ENCODE results near the gene OR10G7. TPM values are rescaled to one million over a fixed set of nuclear protein-coding genes. Genes with fewer than 3 reads are reported as not detected.
A peak's percentile ranks its signal among the peaks of the same experiment; 100 is the strongest.

The OR10G7 gene
- total RNA-seq (2012; rRNA removed) = not detected in 2 replicates

DNA sequence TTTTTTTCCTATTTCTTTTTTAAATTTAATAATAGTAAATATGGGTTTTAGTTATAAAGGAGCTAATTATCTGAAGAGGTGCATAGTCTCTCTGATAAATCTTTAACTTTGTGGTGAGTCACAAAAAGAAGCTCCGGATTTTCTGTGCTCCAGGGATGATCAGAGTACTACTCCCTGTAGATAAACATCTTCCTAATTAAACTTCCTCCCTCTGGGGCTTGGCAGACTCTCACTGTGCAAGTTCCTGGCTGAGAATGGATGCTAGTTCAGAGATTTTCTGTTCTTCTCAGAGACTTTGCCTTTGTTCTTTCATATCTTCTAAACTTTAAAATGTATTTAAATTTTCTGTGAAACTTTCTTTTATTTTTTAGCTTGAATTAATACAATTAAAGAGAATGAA is at the start of gene OR10G7:
TSS of gene OR10G7 (minus strand) at position 72 of the 400 bp plus-strand sequence. CDS start 2,324 bp downstream, outside the sequence.
- H3K9ac ChIP-seq (ENCODE audit: low read depth, low read length) = no peak within 1 kb of the TSS
- H3K36me3 ChIP-seq (ENCODE audit: insufficient read depth, low read length) = no peaks in the 10 kb centered on the region
- no peaks in the 10 kb centered on the region for H3K9me3 ChIP-seq (replicated peaks; ENCODE audit: low read length)
- no peaks in the 10 kb centered on the region for H3K27me3 ChIP-seq (ENCODE audit: control insufficient read depth, insufficient read depth, low read length)
- H3K4me2 ChIP-seq (ENCODE audit: low read length) = no peak within 1 kb of the TSS
- H3K4me3 ChIP-seq (ENCODE audit: low read length) = no peak within 1 kb of the TSS
- no peaks in the 10 kb centered on the region for H3K4me1 ChIP-seq (ENCODE audit: control insufficient read depth, insufficient read depth, low read length)

GRCh38 chr11:124085997-124086846 is 45.1 kb upstream of the OR10G7 start:
- Histone ChIP-seq H3K36me3 (ENCODE audit: insufficient read depth, low read length) (no peaks in the 10 kb centered on the region), H3K27me3 (ENCODE audit: control insufficient read depth, insufficient read depth, low read length) (no peaks in the 10 kb centered on the region), H3K4me1 (ENCODE audit: control insufficient read depth, insufficient read depth, low read length) (peaks cover 5% of the 10 kb centered on the region), H3K4me3 (ENCODE audit: low read length) (no peak overlapping the region), H3K9me3 (replicated peaks; ENCODE audit: low read length) (no peaks in the 10 kb centered on the region), H3K9ac (ENCODE audit: low read depth, low read length) (no peak overlapping the region), H3K4me2 (ENCODE audit: low read length) (no peak overlapping the region)

DNA sequence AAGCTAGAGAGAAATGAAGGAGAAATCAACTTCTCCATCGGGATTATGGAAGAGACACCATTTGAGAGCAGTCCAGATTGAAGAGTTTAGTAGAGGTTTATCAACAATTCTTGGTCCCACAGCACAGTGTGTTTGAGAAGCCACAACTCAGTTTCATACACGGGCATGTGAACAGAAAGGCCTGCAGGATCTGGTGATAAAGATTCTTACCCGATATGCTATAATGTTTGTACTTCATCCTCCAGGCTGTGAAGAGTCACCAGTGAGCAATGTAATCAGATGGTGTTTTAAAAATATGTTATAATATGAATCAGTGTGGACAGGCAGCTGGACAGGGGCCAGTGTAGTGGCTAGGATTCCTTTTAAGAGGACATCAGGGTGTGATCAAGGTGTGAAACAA is 44.5 kb upstream of the OR10G7 start:
- Histone ChIP-seq H3K4me3 (ENCODE audit: low read length) (no peak overlapping the region), H3K9me3 (replicated peaks; ENCODE audit: low read length) (no peaks in the 10 kb centered on the region), H3K27me3 (ENCODE audit: control insufficient read depth, insufficient read depth, low read length) (no peaks in the 10 kb centered on the region), H3K36me3 (ENCODE audit: insufficient read depth, low read length) (no peaks in the 10 kb centered on the region), H3K4me1 (ENCODE audit: control insufficient read depth, insufficient read depth, low read length) (peaks cover 5% of the 10 kb centered on the region), H3K4me2 (ENCODE audit: low read length) (peak overlapping the region; percentile 42), H3K9ac (ENCODE audit: low read depth, low read length) (no peak overlapping the region)

GRCh38 chr11:124082371-124082770 is 41.2 kb upstream of the OR10G7 start:
- Histone ChIP-seq H3K4me3 (ENCODE audit: low read length) (no peak overlapping the region), H3K4me1 (ENCODE audit: control insufficient read depth, insufficient read depth, low read length) (peaks cover 5% of the 10 kb centered on the region), H3K9me3 (replicated peaks; ENCODE audit: low read length) (no peaks in the 10 kb centered on the region), H3K27me3 (ENCODE audit: control insufficient read depth, insufficient read depth, low read length) (no peaks in the 10 kb centered on the region), H3K36me3 (ENCODE audit: insufficient read depth, low read length) (no peaks in the 10 kb centered on the region), H3K4me2 (ENCODE audit: low read length) (no peak overlapping the region), H3K9ac (ENCODE audit: low read depth, low read length) (no peak overlapping the region)

- no peaks in the 10 kb centered on the region for H3K9me3 ChIP-seq (replicated peaks; ENCODE audit: low read length)
- H3K27me3 ChIP-seq (ENCODE audit: control insufficient read depth, insufficient read depth, low read length) = no peaks in the 10 kb centered on the region
- H3K4me1 ChIP-seq (ENCODE audit: control insufficient read depth, insufficient read depth, low read length) = peaks cover 5% of the 10 kb centered on the region
- H3K4me2 ChIP-seq (ENCODE audit: low read length) = no peak overlapping the region
- no peak overlapping the region for H3K4me3 ChIP-seq (ENCODE audit: low read length)
- H3K36me3 ChIP-seq (ENCODE audit: insufficient read depth, low read length) = no peaks in the 10 kb centered on the region
- no peak overlapping the region for H3K9ac ChIP-seq (ENCODE audit: low read depth, low read length)
These were observed 40.4 kb upstream of the OR10G7 start for GRCh38 chr11:124081483-124081882.

- H3K36me3 ChIP-seq (ENCODE audit: insufficient read depth, low read length) = no peaks in the 10 kb centered on the region
- peaks cover 12% of the 10 kb centered on the region for H3K4me1 ChIP-seq (ENCODE audit: control insufficient read depth, insufficient read depth, low read length)
- no peak overlapping the region for H3K4me2 ChIP-seq (ENCODE audit: low read length)
- H3K9ac ChIP-seq (ENCODE audit: low read depth, low read length) = no peak overlapping the region
- no peaks in the 10 kb centered on the region for H3K27me3 ChIP-seq (ENCODE audit: control insufficient read depth, insufficient read depth, low read length)
- H3K9me3 ChIP-seq (replicated peaks; ENCODE audit: low read length) = no peaks in the 10 kb centered on the region
- no peak overlapping the region for H3K4me3 ChIP-seq (ENCODE audit: low read length)
These were observed 39.3 kb upstream of the OR10G7 start for GRCh38 chr11:124080327-124081001.

DNA sequence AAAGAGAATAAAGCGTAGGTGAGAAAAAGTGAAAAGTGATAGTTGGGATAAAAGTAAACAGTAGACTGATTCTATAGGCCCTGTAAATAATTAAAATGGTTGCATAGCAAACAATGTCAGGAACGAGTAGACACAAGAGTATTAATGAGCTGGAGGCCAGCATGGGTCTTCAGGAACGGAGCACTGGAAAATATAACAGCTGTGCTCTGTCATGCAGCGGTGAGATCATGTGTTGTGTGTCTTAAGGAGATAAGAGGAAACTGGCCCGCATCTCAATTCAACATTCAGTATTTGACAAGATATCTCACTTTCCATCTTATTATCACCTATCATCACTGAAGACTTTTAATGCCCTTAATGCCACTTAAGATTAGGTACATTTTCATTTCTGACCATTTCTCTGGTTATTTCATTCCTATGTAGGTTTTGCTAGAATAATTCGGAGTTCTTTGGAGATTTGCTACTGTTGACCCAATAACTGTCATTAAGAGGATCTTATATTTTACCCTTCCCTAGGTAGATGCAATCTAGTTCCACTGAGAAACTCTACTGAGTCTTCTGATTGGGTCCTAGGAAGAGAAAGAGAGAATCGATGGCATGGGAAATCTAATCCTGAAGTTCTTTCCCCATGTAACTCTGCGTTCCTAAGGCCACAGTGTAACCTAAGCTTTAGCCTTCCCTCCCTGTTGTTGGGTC is 38.7 kb upstream of the OR10G7 start:
- H3K9me3 ChIP-seq (replicated peaks; ENCODE audit: low read length) = no peaks in the 10 kb centered on the region
- H3K4me1 ChIP-seq (ENCODE audit: control insufficient read depth, insufficient read depth, low read length) = peaks cover 10% of the 10 kb centered on the region
- no peak overlapping the region for H3K9ac ChIP-seq (ENCODE audit: low read depth, low read length)
- H3K27me3 ChIP-seq (ENCODE audit: control insufficient read depth, insufficient read depth, low read length) = no peaks in the 10 kb centered on the region
- H3K4me3 ChIP-seq (ENCODE audit: low read length) = no peak overlapping the region
- H3K36me3 ChIP-seq (ENCODE audit: insufficient read depth, low read length) = no peaks in the 10 kb centered on the region
- no peak overlapping the region for H3K4me2 ChIP-seq (ENCODE audit: low read length)

DNA sequence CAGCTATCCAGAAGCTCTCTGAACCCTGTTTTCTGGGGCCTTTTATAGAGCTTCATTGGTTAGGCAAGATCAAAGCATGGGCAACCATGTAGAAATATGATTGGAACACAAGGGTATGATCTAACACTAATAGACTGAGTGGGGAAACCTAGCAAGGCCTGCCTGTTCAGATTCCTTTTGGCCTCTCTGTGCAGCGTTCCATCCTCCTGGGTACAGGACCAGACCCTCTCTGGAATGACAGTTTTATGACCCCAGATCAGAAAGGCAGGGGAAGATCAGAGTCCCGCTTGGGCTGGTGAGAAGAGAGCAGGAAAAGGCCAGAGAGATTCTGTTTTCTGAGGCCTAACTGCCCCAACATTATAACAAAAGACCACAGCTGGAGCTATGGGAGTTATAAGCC is 37.5 kb upstream of the OR10G7 start:
- Histone ChIP-seq H3K36me3 (ENCODE audit: insufficient read depth, low read length) (no peaks in the 10 kb centered on the region), H3K4me2 (ENCODE audit: low read length) (no peak overlapping the region)

DNA sequence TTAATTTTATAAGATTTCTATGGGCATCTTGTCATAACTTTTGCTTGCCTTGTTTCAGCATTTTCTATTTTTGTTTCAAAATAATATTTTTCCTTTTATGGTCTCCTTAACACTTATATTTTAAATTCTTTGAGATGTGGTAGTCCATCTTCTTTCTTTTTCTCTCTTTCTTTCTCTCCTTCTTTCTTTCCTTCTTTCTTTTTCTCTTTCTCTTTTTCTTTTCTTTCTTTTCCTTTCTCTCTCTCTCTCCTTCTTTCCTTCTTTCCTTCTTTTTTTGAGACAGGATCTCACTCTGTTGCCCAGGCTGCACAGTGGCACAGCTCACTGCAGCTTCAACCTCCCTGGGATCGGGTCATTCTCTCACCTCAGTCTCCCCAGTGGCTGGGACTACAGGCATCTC is 36.1 kb upstream of the OR10G7 start:
- Histone ChIP-seq H3K27me3 (ENCODE audit: control insufficient read depth, insufficient read depth, low read length) (no peaks in the 10 kb centered on the region), H3K9me3 (replicated peaks; ENCODE audit: low read length) (no peaks in the 10 kb centered on the region), H3K9ac (ENCODE audit: low read depth, low read length) (no peak overlapping the region), H3K4me2 (ENCODE audit: low read length) (no peak overlapping the region), H3K4me3 (ENCODE audit: low read length) (no peak overlapping the region), H3K36me3 (ENCODE audit: insufficient read depth, low read length) (no peaks in the 10 kb centered on the region), H3K4me1 (ENCODE audit: control insufficient read depth, insufficient read depth, low read length) (peaks cover 10% of the 10 kb centered on the region)

More for the DNA sequence above, 37.5 kb upstream of the OR10G7 start:
- Histone ChIP-seq H3K4me1 (ENCODE audit: control insufficient read depth, insufficient read depth, low read length) (peaks cover 10% of the 10 kb centered on the region), H3K27me3 (ENCODE audit: control insufficient read depth, insufficient read depth, low read length) (no peaks in the 10 kb centered on the region), H3K4me3 (ENCODE audit: low read length) (no peak overlapping the region), H3K9me3 (replicated peaks; ENCODE audit: low read length) (no peaks in the 10 kb centered on the region), H3K9ac (ENCODE audit: low read depth, low read length) (no peak overlapping the region)

DNA sequence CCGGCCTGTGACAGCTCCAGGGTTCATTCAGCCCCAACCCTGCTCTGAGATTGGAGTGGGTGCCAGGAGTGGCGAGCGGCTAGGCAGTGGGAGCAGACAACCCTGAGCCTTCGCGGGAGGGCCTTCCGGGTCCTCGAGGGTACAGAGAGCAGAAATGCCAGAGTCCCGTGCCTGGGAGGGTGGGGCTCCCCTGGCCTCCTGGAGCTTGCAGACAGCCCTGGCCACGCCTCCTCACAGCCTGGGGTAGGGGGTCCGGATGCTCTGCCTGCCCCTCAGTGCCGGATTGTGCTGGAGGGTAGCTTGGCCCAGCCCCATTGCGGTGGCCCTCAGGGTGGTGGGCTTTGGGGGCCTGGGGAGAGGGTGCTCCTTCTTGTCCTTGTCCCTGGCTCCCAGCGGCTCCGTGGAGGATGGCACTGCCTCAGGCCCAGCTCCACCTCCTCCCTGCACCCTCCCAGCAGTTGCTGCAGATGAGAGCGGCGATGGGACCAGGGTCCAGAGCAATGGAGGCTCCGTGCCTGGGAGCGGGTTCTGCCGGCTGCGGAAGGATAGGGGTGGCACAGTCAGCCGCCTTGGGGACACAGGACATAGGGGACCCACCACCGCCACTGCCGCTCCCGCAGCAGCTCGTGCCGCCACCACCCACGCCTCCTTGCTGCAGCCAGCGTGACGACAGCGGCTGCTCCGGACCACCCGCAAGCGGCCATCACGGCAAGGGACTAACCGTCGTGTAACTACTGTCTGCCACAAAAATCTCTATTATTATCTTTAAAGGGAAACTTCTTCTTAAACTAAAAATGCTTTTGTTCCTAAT is 34.9 kb upstream of the OR10G7 start:
- H3K4me2 ChIP-seq (ENCODE audit: low read length) = peak overlapping the region; percentile 90
- H3K9ac ChIP-seq (ENCODE audit: low read depth, low read length) = peak overlapping the region; percentile 53
- no peaks in the 10 kb centered on the region for H3K27me3 ChIP-seq (ENCODE audit: control insufficient read depth, insufficient read depth, low read length)
- H3K9me3 ChIP-seq (replicated peaks; ENCODE audit: low read length) = no peaks in the 10 kb centered on the region
- H3K4me1 ChIP-seq (ENCODE audit: control insufficient read depth, insufficient read depth, low read length) = peaks cover 10% of the 10 kb centered on the region
- H3K36me3 ChIP-seq (ENCODE audit: insufficient read depth, low read length) = no peaks in the 10 kb centered on the region
- peak overlapping the region; percentile 87 for H3K4me3 ChIP-seq (ENCODE audit: low read length)

DNA sequence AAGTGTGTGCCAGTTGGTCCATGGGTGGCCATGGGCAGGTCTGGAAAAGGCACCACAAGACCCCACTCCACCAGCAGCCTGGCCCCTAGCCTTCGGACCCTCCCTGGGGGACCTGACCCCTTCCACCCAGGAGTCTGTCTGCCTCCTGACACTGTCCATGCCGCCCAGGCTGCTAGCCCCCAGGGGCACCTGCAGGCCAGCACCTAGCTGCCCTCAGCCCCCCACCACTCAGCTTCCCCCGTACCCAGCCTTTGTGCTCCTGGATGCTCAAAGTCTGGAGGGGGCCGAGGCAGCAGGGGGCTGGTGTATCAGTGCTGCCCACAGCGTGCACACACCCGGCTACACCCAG is 34.3 kb upstream of the OR10G7 start:
- Histone ChIP-seq H3K9me3 (replicated peaks; ENCODE audit: low read length) (no peaks in the 10 kb centered on the region), H3K36me3 (ENCODE audit: insufficient read depth, low read length) (no peaks in the 10 kb centered on the region), H3K27me3 (ENCODE audit: control insufficient read depth, insufficient read depth, low read length) (no peaks in the 10 kb centered on the region), H3K4me2 (ENCODE audit: low read length) (peak overlapping the region; percentile 90), H3K4me3 (ENCODE audit: low read length) (peak overlapping the region; percentile 87), H3K9ac (ENCODE audit: low read depth, low read length) (peak overlapping the region; percentile 53), H3K4me1 (ENCODE audit: control insufficient read depth, insufficient read depth, low read length) (peaks cover 10% of the 10 kb centered on the region)
